CD4-positive, alpha-beta T cell treated with Interferon gamma for 1 hour (primary cell): ENCODE results near the gene COL25A1.

Experiments used
- DNase-seq: peaks from one replicate; pipeline ENCODE4 v3.0.0-alpha.2; 2020

Gene COL25A1

GRCh38 chr4:109302361-109303139, at the start of gene COL25A1:
COL25A1 (minus strand) TSS chr4:109302658.
- DNase-seq, result peak; percentile 7

- DNase-seq, result no peak
These were observed 47.7 kb upstream of the COL25A1 start for GRCh38 chr4:109350121-109350520.

- no peak for DNase-seq
These were observed 32.0 kb upstream of the COL25A1 start for GRCh38 chr4:109334129-109335105.

- DNase-seq, result no peak
These were observed 30.5 kb upstream of the COL25A1 start for GRCh38 chr4:109332926-109333464.

- DNase-seq, result no peak
These were observed 25.2 kb upstream of the COL25A1 start for GRCh38 chr4:109327641-109328040.

- DNase-seq, result no peak
These were observed 23.2 kb upstream of the COL25A1 start for GRCh38 chr4:109325698-109326097.

GRCh38 chr4:109323348-109323747, 20.9 kb upstream of the COL25A1 start:
- no peak for DNase-seq

- no peak for DNase-seq
These were observed 18.8 kb upstream of the COL25A1 start for GRCh38 chr4:109321232-109321631.

GRCh38 chr4:109319684-109320083, 17.2 kb upstream of the COL25A1 start:
- no peak for DNase-seq

GRCh38 chr4:109319156-109319555, 16.7 kb upstream of the COL25A1 start:
- DNase-seq, result no peak

GRCh38 chr4:109315818-109316217, 13.4 kb upstream of the COL25A1 start:
- no peak for DNase-seq

- no peak for DNase-seq
These were observed 12.9 kb upstream of the COL25A1 start for GRCh38 chr4:109315341-109315740.

- DNase-seq, result no peak
These were observed 11.0 kb upstream of the COL25A1 start for GRCh38 chr4:109313168-109314133.

GRCh38 chr4:109303140-109303496, 660 bp upstream of the COL25A1 start:
- DNase-seq, result no peak

GRCh38 chr4:109301651-109302360, 652 bp downstream of the COL25A1 start:
- DNase-seq, result no peak

GRCh38 chr4:109298279-109299010, 4.0 kb downstream of the COL25A1 start:
- DNase-seq, result no peak

- DNase-seq, result no peak
These were observed 5.9 kb downstream of the COL25A1 start for GRCh38 chr4:109296527-109296926.

GRCh38 chr4:109295081-109295480, 7.4 kb downstream of the COL25A1 start:
- no peak for DNase-seq

- no peak for DNase-seq
These were observed 7.9 kb downstream of the COL25A1 start for GRCh38 chr4:109294468-109295020.

- no peak for DNase-seq
These were observed 8.5 kb downstream of the COL25A1 start for GRCh38 chr4:109294006-109294405.
